Duodenal mucosa (tissue), 2 donors: ENCODE measurements around the gene INSC.

Source experiments
- H3K27ac ChIP-seq: one replicate; pipeline ENCODE4 v1.7.0; 2013; ENCODE audit warnings: low read depth, low read length
- H3K27me3 ChIP-seq, 2 donors: one replicate each; pipeline ENCODE4 v1.7.0; 2013; ENCODE audit warnings: low read length in 2 of 2, control low read depth in 1 of 2; ENCODE audit not compliant: insufficient read depth in 2 of 2, control insufficient read depth in 1 of 2
- H3K36me3 ChIP-seq, 2 donors: one replicate each; pipeline ENCODE4 v1.7.0; 2013; ENCODE audit warnings: low read length in 2 of 2, control low read depth in 1 of 2; ENCODE audit not compliant: insufficient read depth in 2 of 2, control insufficient read depth in 1 of 2
- H3K4me1 ChIP-seq, 2 donors: one replicate each; pipeline ENCODE4 v1.7.0; 2013; ENCODE audit warnings: low read length in 2 of 2, control low read depth in 1 of 2; ENCODE audit not compliant: insufficient read depth in 2 of 2, control insufficient read depth in 1 of 2
- H3K4me3 ChIP-seq, 2 donors: one replicate each; pipeline ENCODE4 v1.7.0; 2013; ENCODE audit warnings: low read length in 2 of 2, low read depth in 1 of 2
- H3K9ac ChIP-seq, 2 donors: one replicate each; pipeline ENCODE4 v1.7.0; 2013; ENCODE audit warnings: low read length in 2 of 2, low read depth in 1 of 2
- H3K9me3 ChIP-seq, 2 donors: one replicate each; pipeline ENCODE4 v1.7.0; 2013; ENCODE audit warnings: low read length in 2 of 2, control low read depth in 1 of 2; ENCODE audit not compliant: control insufficient read depth in 1 of 2

INSC gene

DNA sequence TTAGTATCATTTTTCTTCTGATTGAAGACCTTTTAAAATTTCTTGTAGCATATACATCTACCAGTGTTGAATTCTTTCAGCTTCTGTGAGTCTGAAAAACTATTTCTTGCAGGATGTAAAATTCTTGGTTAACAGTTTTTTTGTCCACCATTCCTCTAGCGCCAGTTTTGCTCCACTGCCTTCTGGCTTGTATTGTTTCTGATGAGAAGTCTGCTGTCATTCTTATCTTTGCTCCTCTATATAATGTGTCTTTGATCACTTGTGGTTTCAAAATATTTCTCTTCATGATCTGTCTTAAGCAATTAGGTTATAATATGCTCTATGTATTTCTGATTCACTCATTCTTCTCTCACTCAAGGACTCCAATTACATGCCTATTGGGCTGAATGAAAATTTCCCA lies 152.3 kb downstream of the INSC start:
- H3K27ac ChIP-seq, result no peak overlapping the region
- no peaks in the 10 kb centered on the region for H3K36me3 ChIP-seq
- no peaks in the 10 kb centered on the region for H3K27me3 ChIP-seq
- H3K4me1 ChIP-seq, result no peaks in the 10 kb centered on the region
- H3K9me3 ChIP-seq, result peaks cover 3 to 15% of the 10 kb centered on the region in 2 donors
- no peak overlapping the region for H3K4me3 ChIP-seq
- no peak overlapping the region for H3K9ac ChIP-seq

DNA sequence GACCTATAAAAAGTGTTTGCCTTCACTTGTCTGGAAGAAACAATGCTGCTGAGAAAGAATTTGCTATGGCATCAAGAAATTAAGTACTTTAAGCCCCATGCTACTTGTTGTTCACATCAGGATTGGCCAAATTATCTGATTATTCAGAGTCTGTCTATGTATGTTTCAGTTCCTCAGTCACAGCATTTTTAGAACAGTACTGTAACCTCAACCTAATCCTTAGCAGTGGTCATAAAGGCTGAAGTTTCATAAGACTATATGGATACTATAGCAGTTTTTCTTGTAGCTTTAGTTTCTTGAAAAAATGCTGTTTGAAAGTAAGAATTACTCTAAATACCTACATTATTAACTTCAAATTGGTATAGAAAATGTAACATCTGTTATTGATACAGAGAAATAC lies 153.9 kb downstream of the INSC start:
- Histone ChIP-seq H3K4me1 (no peaks in the 10 kb centered on the region), H3K4me3 (no peak overlapping the region), H3K9me3 (peaks cover 3 to 15% of the 10 kb centered on the region in 2 donors), H3K27me3 (no peaks in the 10 kb centered on the region), H3K27ac (no peak overlapping the region), H3K36me3 (no peaks in the 10 kb centered on the region), H3K9ac (no peak overlapping the region)

DNA sequence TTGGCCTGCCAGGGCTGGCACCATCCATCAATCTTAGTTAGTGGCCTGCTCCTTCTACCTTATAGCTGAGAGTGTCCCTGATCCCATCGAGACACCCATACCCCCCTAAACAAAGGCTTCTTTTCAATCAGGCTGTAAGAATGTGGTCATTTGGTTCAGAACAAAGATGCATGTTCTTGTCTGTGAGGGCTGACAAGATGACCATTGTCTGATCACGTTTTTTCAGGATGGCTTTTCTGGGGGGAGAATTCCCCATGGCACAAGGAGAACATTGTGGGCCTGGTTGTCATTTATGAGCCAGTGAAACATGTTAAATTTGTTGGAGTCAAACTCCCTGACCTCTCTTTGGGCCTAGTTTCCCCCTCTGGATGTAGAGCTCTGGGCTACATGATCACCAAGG lies 160.4 kb downstream of the INSC start:
- Histone ChIP-seq H3K4me3 (no peak overlapping the region), H3K9me3 (no peaks in the 10 kb centered on the region), H3K27me3 (no peaks in the 10 kb centered on the region), H3K27ac (no peak overlapping the region), H3K36me3 (no peaks in the 10 kb centered on the region), H3K4me1 (no peaks in the 10 kb centered on the region), H3K9ac (no peak overlapping the region)

DNA sequence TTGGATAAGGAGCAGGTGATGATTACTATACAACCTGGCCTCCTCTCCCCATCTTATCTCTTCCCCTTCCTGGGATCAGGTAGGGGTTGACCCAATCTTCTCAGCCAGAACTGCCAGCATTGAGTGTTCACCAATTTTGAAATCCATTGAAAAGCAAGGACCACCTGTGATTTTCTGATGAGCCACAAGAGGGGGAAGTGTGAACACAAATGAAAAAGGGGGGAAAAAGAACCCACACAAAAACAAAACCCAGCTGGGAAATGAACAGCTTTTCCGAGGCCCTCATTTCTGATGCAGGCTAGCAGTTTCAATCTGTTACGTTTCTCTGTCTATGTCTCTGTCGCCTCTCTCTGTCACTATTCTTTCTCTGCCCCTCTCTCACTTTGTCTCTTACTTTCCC lies 161.9 kb downstream of the INSC start:
- no peak overlapping the region for H3K4me3 ChIP-seq
- H3K9ac ChIP-seq, result no peak overlapping the region
- no peak overlapping the region for H3K27ac ChIP-seq
- no peaks in the 10 kb centered on the region for H3K36me3 ChIP-seq
- H3K4me1 ChIP-seq, result no peaks in the 10 kb centered on the region
- no peaks in the 10 kb centered on the region for H3K9me3 ChIP-seq
- H3K27me3 ChIP-seq, result no peaks in the 10 kb centered on the region

DNA sequence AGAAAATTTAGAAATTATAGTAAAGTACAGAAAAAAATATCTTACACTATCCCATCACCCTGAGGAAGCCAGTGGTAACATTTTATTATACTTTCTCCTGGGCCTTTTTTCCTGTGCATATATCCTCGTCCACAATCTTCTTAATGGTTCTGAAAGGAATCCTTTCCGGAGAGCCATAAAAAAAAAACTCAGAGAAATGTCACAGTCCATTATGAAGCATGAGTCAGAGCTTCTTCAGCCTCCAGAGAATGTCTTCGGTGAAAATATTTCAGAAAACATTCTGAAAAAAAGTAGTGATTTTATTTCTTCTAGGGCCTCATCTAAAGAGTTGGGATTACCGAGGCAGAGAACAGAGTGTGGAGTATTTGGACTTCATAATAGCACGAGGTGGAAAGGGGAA lies 163.4 kb downstream of the INSC start:
- no peak overlapping the region for H3K27ac ChIP-seq
- no peaks in the 10 kb centered on the region for H3K36me3 ChIP-seq
- H3K9me3 ChIP-seq, result no peaks in the 10 kb centered on the region
- no peaks in the 10 kb centered on the region for H3K4me1 ChIP-seq
- peaks cover 0 to 2% of the 10 kb centered on the region in 2 donors for H3K27me3 ChIP-seq
- no peak overlapping the region for H3K4me3 ChIP-seq
- no peak overlapping the region for H3K9ac ChIP-seq

DNA sequence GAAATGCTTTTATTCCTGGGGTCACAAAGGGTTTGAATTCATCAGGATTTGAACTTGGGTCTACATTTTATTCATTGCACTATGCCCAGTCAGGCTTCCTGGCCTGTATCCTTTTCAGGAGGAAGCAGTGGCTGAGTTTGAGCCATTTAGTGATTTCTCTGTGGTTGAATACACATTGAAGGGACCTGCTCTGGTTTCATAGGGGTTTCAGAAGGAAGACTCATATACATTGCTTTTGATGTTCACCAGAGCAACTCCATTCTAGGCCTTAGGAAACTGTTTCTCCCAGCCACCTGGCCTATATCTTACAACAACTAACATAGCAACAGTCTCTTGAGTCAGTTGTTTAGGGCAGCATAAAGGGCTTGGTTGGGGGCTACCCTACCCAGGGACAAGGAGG lies 165.7 kb downstream of the INSC start:
- Histone ChIP-seq H3K4me1 (no peaks in the 10 kb centered on the region), H3K27me3 (peaks cover 0 to 2% of the 10 kb centered on the region in 2 donors), H3K9me3 (no peaks in the 10 kb centered on the region), H3K9ac (no peak overlapping the region), H3K27ac (no peak overlapping the region), H3K4me3 (no peak overlapping the region), H3K36me3 (no peaks in the 10 kb centered on the region)

DNA sequence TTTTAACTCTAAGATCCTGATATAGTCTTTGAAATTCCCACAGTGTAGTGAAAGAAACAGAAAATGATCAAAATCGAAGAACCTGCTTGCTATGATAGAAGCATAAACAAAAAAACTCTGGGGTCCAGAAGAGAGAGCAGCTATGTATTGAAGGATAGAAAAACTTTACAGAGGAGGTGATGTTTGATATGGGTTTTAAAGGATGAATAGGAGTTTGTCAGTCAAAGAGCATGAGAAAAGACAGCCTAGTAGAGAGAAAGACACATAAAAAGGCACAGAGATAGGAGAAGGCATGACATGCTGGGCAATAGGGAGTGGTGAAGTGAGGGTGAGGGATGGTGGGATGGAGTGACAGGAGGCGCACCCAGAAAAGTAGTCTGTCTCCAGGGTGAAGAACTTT lies 168.0 kb downstream of the INSC start:
- H3K9me3 ChIP-seq, result no peaks in the 10 kb centered on the region
- no peak overlapping the region for H3K4me3 ChIP-seq
- no peak overlapping the region for H3K27ac ChIP-seq
- no peaks in the 10 kb centered on the region for H3K4me1 ChIP-seq
- H3K36me3 ChIP-seq, result no peaks in the 10 kb centered on the region
- H3K9ac ChIP-seq, result no peak overlapping the region
- H3K27me3 ChIP-seq, result peaks cover 0 to 2% of the 10 kb centered on the region in 2 donors

DNA sequence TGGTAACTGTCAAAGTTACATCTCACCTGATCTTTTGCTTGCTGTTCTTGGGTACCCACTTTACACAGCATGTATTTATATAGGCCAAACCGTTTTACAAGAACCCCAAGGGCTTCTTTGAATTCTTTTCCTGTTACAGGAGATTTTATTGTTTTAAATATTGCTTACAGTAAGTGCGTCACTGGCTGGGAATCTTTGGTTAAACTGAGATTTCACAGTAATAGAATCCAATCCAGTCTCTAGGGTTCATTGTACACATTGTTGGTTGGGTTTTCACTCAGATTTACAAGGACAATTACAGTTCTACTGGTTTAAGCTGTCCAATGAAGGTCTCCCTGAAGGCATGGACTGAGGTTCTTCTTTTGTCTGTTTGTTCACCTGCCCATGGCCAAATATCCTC lies 171.7 kb downstream of the INSC start:
- no peak overlapping the region for H3K27ac ChIP-seq
- H3K9me3 ChIP-seq, result no peaks in the 10 kb centered on the region
- H3K4me1 ChIP-seq, result no peaks in the 10 kb centered on the region
- no peaks in the 10 kb centered on the region for H3K36me3 ChIP-seq
- no peak overlapping the region for H3K9ac ChIP-seq
- peaks cover 0 to 2% of the 10 kb centered on the region in 2 donors for H3K27me3 ChIP-seq
- no peak overlapping the region for H3K4me3 ChIP-seq

DNA sequence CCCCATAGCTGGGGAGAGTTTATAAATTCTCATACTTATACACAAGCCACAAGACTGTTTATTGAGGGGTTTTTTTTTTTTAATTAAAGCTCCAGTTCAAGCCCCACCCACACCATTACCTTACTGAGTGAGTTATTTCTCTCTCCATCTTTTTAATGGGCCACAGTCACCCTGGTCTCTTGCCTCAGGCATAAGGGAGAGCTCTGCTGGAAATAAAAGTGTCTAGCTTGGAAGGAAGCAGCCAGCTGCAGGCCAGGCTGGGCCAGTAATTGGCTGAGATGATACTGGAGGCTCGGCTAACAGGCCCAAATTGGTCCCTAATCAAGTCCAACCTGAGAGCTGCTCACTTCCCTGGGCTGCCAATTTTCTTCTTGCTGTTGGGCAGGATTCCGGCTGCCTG lies 174.1 kb downstream of the INSC start:
- H3K4me1 ChIP-seq, result no peaks in the 10 kb centered on the region
- no peaks in the 10 kb centered on the region for H3K36me3 ChIP-seq
- H3K9me3 ChIP-seq, result no peaks in the 10 kb centered on the region
- H3K9ac ChIP-seq, result no peak overlapping the region
- no peak overlapping the region for H3K4me3 ChIP-seq
- no peak overlapping the region for H3K27ac ChIP-seq
- no peaks in the 10 kb centered on the region for H3K27me3 ChIP-seq

DNA sequence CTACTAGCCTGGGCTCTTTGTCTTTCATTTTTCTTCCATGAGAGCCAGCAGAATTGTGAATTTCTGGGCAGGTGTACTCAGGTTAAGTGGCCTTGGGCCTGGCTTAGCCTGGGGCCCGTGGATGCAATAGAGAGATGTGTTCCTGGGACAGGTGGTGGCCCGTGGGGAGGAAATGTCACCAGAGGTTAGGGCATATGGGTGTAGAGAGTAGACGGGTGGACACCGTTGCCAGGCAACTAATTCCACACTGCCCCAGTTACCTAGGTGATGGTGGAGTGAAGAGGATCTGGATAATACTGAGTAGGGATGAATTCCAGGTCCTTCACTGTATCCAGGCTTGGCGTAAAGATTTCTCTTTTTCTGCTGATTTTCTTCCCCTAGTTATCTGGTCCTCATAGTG lies 175.0 kb downstream of the INSC start:
- Histone ChIP-seq H3K4me1 (no peaks in the 10 kb centered on the region), H3K9me3 (no peaks in the 10 kb centered on the region), H3K36me3 (no peaks in the 10 kb centered on the region), H3K9ac (no peak overlapping the region), H3K27me3 (no peaks in the 10 kb centered on the region), H3K27ac (no peak overlapping the region), H3K4me3 (no peak overlapping the region)

DNA sequence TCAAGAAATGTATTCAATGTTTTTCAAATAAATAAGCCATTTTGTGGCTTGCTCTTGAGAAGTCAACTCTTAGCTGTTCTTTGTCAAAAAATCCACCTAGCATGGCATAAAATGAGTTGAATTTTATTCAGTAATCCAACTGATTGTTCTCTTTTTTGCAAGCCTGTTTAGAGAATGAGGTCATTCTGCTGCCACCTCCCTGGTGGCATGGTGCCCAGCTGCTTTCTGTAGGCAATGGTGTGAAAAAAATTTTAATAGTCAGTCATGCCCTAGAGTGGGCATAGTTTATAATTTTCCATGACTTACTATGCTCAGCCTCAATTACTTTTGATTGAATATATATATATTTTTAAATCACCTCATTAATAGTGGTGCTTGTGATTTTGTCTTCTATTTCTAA lies 177.2 kb downstream of the INSC start:
- Histone ChIP-seq H3K36me3 (no peaks in the 10 kb centered on the region), H3K4me3 (no peak overlapping the region), H3K4me1 (no peaks in the 10 kb centered on the region), H3K27me3 (no peaks in the 10 kb centered on the region), H3K9ac (no peak overlapping the region), H3K27ac (no peak overlapping the region), H3K9me3 (no peaks in the 10 kb centered on the region)
